ENCODE results near the gene IGFL1.
"Not testable (repeated sequence)": the region's sequence is repeated elsewhere in the genome, so short reads cannot be mapped to it uniquely, and the experiment has no call there.

Gene IGFL1

DNA sequence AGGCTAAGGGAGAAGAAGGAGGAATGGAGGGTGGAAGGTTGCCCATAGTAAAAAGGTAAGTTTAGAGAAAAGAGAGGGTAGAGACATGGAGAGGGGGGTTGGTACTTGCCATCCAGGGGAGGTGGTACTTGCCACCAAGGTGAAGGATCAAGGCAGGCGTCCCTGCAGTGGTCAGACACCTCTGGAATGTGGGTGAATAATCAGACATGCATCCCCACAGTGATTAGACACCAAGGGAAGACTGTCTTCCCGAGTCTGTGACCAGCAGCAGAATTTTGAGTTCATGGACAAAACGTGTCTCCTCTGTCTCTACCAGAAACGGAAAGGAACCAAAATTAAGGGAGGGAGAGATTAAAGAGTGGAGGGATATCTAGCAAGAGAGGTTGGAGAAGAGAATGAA lies 27.1 kb upstream of the IGFL1 start:
- DNase-seq = no peak

DNA sequence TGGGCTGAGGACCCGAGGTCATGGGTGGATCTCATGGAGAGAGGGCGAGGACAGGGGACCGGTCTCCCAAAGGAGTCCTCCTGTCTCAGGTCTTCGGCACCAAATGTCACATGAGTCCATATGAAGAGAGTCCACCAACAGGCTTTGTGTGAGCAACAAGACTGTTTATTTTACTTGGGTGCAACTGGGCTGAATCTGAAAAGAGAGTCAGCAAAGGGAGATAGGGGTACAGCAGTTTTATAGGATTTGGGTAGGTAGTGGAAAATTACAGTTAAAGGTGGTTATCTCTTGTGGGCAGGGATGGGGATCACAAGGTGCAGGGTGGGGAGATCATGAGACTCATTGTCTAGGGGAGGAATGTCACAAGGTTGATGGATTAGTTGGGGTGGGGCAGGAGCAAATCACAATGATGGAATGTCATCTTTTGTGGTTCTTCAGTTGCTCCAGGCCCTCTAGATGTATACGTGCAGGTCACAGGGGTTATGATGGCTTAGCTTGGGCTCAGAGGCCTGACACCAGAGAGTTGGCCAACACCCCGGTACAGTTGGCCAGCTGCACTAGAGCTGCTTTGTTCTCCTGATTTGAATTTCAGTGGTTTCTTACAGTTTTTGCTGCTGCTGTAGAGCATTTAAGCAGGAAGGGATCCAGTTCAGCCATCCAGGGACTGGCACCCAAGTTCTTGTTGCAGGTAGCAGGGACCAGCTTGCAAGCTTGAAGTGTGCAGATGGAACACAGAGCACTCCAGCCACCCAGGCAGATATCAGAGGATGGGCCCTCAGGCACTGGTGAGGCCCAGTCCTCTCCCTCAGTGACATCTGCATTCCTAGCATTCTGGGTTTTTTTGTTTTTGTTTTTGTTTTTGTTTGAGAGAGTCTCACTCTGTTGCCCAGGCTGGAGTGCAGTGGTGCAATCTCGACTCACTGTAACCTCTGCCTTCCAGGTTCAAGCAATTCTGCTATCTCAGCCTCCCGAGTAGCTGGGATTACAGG lies 26.4 kb upstream of the IGFL1 start:
- no peak for DNase-seq

DNA sequence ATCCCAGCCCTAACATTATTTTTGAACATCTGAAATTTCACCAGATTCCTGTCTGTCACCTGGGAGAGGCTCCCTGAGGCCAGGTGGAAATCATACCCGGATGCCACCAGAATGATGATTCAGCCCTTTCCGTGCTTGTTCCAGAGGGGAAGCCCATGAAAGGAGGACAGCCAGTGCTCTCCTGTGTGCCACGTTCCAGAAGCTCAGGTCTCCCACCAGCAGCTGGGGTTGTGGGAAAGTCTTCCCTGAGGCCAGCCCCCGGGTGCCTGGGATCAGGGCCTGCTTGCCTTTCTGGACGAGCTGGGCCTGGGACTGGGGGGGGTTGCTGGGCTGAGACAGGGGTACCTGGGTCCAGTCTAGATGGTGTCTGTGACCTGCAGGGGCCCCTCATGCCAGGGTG lies 25.5 kb upstream of the IGFL1 start:
- DNase-seq = no peak

DNA sequence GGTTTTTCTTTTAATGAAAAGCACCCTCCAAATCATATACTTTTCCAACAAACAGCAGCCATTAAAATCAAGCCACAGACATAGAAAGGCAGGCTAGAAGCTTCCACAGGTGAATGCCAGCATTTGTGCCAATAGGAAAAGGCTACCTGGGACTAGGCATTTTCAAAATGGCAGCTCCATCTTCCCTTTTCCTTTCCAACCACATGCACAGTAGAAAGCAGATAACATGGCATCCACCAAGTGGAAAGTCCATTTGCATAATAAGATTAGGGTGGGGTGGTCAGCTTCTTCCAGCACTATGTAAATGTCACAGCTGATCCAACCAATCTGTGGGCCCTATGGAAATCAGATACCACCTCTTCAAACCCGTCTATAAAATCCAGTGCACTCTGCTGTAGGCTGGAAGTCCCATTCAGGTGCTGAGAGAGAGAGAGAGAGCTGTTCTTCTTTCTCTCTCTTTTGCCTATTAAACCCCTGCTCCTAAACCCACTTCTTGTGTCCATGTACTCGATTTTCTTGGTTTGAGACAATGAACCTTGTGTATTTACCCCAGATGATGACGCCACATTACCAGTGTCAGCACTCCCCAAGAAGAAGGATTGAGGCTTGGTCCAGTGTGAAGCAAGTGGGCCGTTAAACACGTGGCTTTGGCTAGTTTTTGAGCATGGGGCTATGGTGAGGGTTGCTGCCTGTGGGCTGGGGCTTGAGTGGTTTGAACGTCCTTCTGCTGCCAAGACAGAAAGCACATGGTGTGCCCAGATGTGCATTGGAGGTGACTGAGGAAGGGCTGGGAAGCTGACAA lies 24.2 kb upstream of the IGFL1 start:
- DNase-seq = no peak

DNA sequence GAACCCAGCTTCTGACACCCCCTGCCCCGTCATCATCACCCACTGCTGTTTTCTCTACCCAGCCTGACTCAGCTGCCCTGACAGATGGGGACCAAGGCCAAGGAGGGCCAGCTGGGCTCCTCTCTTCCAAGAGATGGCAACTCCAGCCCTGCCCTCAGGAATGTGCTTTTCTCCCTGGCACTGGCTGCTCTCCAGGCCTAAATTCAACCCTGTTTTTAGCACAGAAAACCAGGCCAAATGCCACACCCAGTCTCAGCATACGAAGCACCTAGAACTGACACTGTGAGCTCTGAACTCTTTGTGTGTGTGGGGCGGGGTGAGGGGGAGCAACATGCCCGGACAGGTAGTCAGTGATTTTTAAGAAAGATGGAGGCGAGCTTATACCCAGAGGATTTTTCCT lies 23.4 kb upstream of the IGFL1 start:
- no peak for DNase-seq

DNA sequence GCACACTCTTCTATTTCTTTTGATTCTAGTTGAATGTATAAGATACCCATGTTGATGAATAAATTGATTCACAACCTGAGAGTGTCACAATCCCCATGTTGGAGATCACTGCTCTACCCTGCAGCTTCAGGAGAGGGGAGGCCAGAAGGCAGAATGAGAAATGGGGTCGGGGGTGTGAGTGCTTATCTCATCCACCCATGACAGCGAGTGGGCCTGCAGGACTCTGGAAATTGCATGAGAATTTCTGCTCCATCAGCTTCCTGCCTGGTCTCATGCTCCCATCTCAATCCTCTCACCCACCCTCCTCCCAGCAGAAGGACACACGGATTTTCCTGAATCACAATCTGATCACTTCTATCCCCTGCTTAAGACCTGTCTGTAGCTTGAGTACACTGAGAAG lies 22.9 kb upstream of the IGFL1 start:
- DNase-seq = no peak

DNA sequence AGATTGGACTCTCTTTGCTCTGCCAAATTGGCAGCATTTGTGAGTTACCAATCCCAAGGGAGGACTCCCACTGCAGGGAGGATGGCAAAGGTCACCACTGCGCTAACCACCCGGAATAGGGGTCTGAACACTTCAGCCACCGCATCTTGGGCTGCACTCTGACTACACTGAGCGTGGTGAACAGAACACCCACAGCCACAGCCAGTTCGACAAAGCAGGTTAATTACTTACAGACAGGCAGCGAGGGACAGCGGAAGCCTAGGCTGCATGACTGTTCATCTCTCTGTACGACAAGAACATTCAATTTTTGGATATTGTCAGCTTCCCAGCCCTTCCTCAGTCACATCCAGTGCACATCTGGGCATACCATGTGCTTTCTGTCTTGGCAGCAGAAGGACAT lies 21.7 kb upstream of the IGFL1 start:
- not testable (repeated sequence) for DNase-seq

DNA sequence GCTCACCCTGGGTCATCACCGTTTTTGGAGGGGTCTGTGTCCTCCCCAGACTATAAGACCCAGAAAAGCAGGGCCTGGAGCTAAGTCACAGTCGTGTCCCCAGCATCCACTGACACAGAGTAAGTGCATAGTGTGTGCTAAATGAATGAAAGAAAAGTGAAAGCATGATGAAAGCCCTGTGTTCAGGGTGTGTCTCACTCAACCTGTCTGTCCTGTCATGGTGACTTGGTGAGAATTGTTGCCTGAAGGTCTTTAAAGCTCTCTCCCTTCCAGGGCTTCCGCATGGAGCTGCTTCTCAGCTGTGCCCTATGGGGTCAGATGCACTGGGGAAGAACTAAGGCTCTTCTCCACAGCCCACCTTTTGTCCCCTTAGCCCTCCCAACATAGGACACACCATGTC lies 20.5 kb upstream of the IGFL1 start:
- DNase-seq = no peak

DNA sequence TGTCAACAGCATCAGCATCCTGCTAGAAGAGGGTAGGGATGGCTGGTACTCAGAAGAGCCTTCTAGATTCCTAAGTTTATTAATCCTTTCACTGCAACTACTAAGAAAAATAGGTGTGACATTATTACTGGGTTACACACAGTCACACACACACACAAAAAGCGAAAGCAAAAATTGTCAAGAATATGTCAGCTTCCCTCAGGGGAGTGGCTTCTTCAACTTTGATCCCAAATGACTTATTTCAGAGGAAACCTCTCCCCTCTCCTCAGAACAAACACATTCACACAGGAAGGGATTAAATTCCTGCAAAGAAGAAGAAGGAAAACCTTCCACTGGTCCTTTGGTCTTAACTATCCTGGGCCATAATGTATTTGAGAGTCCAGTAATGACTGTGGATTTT lies 20.1 kb upstream of the IGFL1 start:
- no peak for DNase-seq

DNA sequence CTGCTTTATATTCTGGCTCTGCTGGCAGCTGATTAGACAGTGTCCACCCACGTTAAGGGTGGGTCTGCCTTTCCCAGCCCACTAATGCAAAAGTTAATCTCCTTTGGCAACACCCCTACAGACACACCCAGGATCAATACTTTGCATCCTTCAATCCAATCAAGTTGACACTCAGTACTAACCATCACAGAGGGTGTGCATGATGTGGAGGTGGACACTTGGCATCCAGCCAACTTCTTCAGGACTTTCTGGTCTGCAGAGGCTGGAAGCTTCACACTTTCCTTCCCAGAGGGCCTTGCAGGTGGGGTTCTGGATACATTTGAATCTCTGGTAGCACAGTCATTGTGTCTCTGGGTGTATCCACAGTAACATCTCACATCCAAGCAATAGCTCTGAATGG lies 18.9 kb upstream of the IGFL1 start:
- DNase-seq = no peak

DNA sequence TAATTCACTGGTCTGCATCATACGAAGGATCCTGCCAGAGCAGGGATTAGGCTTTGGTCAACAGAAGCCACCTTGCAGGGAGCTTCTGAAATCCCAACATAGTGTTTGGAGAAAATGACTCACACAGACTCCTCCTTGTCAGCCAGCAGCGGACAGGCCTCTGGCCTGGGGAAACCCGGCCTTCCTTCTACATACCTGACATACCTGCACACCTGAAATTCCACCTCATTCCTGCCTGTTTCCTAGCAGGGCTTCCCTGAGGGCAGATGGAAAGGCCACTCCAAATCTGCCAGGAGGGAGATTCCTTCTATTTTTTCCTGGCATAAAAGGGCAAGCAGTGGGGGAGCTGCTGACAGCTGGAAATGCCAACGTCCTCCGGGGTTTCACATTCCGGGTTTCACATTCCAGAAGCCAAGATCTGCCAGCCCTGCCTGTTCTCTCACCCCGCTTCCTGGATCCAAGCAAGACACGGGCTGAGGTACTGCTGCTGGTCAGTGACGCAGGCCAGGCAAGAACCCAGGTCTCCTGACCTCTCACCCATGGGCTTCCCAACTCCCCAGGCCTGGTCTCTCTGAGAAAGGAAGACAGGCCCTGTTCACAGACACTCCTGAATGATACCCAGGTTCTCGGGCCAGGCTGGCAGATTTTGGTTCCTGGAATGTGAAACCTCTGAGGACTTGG lies 18.2 kb upstream of the IGFL1 start:
- DNase-seq = peak in 1 of 2 experiments; percentile 54

DNA sequence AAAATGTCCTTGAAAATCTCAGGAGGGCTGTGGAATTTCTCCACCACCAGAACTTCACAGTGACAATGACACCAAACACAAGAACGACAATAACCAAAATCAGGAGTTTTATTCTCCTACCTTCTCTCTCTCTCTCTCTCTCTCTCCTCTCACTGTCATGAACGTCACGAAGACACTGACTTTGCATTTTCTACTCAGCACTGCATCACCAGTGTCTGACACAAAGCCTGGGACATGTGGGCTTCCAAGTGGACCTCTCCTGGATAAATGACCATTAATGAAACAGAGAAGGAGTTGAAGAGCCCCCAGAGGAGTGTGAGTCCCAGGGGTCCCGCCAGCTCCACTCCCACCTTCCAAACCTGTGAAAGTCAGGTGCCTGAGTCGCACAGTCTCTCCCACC lies 16.9 kb upstream of the IGFL1 start:
- DNase-seq = not testable (repeated sequence)

DNA sequence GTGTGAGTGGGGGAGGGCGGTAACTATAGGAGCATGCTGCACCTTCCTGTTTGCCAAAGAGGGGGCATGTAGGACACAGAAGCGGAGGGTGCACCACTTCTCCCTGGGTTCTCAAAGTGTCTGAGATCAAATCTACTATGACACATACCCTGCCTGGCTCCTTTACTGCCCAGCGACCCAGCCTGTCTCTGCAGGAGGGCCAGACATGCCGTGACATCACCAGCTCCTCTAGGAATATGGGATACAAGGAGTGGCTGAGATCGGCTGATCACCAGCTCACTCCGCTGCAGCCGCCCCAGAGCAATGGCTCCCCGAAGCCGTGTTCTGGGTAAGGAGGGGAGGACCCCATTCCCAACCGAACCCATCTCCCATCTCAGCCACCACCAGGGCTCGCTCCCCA lies 16.4 kb upstream of the IGFL1 start:
- DNase-seq = no peak

DNA sequence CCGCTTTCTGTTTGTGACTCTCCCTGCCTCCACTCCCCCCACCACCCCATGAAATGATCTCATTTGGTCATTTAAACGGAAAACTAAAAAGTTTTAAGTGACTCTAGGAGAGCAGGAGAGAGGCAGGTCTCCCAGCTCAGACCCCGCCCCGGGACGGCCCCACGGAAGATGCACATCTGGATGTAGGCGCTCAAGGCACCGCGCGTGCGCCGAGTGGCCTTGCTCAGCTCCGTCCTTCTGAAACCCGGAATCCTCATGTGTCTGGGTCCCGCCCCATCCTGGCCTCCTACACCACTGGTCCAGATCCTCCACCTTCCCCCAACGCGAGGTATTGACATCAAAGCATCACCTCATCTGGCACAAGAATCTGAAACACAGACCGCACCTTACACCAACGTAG lies 15.7 kb upstream of the IGFL1 start:
- DNase-seq = no peak

DNA sequence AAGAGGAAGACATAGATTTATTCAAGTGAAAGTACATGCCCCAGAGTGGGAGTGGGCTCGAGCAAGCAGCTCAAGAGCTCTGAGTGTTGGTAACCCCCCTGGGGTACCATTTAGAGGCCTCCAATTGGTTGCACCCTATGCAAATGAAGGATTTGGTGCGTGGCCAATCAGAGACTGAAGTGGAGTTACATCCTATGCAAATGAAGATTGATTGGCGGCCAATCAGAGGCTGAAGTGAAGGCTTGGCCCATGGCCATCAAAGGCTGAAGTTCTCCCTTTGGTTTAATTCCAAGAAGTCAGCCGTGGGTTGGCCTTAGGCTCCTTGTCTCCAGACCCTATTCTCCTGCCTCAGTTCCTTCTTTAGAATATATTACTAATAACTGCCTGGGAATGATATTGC lies 12.9 kb upstream of the IGFL1 start:
- DNase-seq = no peak

DNA sequence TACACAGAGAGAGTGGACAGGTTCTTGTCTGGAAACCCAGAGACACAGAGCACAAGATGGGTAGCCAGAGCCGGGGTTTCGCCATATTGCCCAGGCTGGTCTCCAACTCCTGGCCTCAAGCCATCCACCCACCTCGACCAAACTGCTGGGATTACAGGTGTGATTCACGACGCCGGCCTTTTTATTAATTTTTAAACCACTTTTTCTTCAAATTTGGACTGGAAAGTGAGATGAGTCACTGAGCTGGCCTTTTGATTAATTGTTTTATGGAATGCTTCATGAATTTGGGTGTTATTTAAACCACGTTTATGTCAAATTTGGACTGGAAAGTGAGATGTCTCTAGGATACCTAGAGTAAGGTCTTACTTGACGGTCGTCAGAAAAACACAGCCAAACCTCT lies 12.1 kb upstream of the IGFL1 start:
- no peak for DNase-seq

DNA sequence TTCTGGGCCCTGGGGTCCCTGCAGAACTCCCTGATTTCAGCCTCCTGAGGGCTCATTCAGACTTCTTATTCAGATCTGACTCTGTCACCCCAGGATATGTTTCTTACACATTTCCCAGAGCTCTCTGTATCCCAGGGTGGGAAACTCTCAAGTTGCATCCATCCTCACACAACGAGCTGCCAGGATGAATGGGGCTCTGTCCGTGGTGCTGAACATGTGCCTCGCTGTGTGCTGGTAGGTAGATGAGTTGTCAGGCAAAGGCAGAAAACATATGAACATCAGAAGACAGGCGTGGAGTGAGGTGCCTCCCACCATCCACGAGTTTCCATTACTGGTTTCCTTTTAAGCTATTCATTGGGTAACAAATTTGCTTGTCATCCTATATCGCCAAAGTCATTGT lies 11.4 kb upstream of the IGFL1 start:
- no peak for DNase-seq

DNA sequence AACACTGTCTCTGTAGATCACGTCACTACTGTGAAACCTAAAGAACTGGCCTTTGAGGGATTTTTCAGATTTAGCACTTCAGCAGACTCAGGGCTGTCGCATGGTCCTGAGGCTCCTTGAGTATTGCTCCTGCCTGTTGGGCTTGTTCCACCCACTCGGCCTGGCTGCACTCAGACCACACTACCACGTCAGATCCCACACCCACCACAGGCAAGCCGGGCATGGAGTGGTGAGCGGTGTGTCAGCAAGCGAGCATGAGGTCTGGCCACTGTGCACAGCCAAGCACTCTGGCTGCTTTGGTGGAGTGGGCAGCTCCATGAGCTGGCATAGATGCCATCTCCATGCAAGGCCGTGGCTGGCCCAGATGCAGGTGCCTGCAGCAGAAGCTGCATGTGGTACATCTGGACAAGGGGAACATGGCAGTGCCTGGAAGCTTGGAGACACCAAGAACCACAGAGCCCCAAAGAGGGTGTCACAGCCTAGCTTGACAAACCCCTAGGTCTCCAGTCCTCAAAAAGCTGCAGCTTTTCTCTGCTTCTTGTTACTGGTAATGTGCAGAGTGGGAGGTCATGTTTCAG lies 9.4 kb upstream of the IGFL1 start:
- no peak for DNase-seq

DNA sequence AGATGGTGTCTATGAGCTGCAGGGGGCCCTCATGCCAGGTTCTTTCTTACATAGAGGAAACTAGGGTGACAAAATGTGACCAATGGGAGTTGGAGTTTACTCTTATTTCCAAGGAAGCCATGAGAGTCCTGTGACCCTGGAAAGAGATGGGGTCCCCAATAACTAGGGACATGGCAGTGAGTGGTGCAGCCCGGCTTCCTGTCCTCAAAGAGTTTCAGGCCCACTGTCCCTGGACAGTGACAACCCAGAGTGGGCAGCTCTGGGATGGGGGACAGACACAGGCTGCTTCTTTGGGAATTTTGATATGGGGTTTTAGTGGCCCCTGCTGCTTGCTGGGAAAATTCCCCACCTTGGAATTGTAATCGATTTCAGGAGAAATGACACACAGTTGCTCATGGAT lies 8.4 kb upstream of the IGFL1 start:
- no peak for DNase-seq

DNA sequence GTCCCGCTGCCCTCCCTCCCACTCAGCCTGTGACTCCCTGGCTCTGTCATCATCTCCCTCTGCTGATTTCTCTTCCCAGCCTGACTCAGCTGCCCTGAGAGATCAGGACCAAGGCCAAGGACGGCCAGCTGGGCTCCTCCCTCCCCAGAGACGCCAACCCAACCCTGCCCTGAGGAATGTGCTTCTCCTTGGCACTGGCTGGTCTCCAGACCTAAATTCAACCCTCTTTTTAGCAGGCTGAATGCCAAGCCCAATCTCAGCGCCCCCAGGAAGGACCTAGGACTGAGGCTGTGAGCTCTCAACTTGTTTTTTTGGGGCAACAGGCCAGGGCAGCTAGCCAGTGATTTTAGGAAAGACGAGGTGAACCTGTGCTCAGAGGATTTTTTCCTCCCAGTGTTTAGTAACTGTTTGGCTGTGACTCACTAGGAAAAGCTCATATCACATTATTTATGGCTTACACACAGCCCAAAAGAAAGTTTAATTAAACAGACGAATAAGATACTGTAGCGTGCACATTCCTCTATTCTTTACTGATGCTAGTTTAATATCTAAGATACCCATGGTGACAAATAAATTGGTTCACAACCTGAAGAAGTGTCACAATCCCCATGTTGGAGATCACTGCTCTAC lies 7.4 kb upstream of the IGFL1 start:
- no peak for DNase-seq

DNA sequence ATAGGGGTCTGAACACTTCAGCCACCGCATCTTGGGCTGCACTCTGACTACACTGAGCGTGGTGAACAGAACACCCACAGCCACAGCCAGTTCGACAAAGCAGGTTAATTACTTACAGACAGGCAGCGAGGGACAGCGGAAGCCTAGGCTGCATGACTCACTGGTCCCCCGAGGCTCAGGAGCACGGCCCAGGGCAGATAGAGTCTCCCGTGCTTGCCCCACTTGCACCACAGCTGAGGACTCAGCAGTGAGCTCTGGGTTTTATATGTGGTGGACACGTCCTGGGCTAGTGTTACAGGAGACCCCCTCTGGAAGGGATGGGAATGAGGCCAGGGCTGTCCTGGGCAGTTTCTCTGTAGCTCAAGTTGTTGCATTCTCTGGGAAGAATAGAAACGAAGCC lies 5.8 kb upstream of the IGFL1 start:
- DNase-seq = not testable (repeated sequence)

DNA sequence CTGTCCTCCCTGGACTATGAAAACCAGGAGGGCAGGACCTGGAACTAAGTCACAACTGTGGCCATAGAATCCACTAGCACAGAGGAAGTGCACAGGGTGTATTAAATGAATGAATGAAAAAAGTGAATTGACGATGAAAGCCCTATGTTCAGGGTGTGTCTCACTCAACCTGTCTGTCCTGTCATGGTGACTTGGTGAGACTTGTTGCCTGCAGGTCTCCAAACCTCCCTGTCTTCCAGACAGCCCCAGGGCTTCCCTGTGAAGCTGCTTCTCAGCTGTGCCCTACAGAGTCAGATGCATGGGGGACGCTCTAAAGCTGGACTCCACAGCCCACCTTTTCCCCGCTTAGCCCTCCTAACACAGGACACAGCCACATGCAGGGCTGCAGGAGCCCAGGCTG lies 4.8 kb upstream of the IGFL1 start:
- DNase-seq = no peak

DNA sequence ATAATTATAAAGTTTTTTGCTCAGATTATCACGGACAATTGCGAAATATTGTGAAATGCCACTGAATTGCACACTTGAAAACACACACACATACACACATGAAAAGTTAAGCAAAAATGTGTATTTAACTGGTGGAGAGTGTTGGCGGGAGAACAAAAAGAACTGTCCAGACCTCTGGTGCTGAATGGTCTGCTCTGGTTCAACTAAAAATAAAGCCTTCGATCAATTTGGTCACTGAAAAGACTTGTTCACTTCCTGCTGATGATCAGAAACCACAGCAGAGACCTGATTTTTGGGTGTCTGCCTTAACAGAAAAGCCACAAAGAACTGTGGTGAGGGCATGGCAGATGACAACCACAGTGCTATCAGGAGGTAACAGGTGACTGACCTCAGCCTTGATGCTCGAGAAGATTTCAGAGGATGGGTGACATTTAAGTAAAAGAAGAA lies 4.0 kb upstream of the IGFL1 start:
- DNase-seq = no peak

Data from SW 1271 (cell line).